ENCODE measurements around the gene DCLRE1A. TPM values are rescaled to one million over a fixed set of nuclear protein-coding genes. Genes with fewer than 3 reads are reported as not detected.
"Not testable (repeated sequence)": the region's sequence is repeated elsewhere in the genome, so short reads cannot be mapped to it uniquely, and the experiment has no call there.

The DCLRE1A gene
- total RNA-seq, 2 donors from 2014 or later, result 4.8 to 5.3 TPM

GRCh38 chr10:113819989-113820388 is 33.9 kb downstream of the DCLRE1A start:
- no peak for DNase-seq
- intact Hi-C loops (cut with DNase I), result no loop called here
- no peak for ATAC-seq

- ATAC-seq; intact Hi-C loops (cut with DNase I); DNase-seq: not testable (repeated sequence)
Observed at GRCh38 chr10:113814700-113815099, 39.2 kb downstream of the DCLRE1A start.

- DNase-seq, result no peak
- ATAC-seq, result no peak
- intact Hi-C loops (cut with DNase I), result no loop called here
Observed at GRCh38 chr10:113808168-113808567, 45.7 kb downstream of the DCLRE1A start.

DNA sequence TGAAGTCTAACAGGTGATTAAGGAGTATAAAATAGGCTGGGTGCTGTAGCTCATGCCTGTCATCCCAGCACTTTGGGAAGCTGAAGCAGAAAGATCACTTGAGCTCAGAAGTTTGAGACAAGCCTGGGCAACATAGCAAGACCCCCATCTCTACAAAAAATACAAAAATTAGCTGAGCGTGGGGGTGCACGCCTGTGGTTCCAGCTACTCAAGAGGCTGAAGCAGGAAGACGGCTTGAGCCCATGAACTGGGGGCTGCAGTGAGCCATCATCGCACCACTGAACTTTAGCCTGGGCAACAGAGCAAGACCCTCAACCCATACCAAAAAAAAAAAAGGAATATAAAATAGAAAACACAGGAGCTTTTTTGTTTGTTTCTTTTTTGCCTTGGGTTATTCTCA is 47.4 kb downstream of the DCLRE1A start:
- ATAC-seq (no peak), DNase-seq (no peak)
- intact Hi-C loops (cut with DNase I), result no loop called here

DNA sequence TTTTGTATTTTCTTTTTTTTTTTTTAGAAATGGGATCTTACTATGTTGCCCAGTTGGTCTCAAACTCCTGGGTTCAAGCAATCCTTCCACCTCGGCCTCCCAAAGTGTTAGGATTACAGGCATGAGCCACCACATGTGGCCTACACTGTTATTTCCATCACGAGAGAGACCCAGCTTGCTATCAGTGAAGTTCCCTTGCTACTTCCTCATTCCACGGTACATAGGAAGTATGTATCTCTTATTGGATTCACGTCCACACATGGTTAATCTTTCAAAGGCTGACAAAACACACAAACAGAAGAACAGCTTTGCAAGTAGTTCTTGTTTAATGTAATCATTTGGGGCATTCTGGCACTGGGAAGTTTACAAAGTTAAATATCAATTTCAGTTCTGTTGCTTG is 50.9 kb downstream of the DCLRE1A start:
- intact Hi-C loops (cut with DNase I), result no loop called here
- no peak for ATAC-seq

GRCh38 chr10:113801569-113801968 is 52.3 kb downstream of the DCLRE1A start:
- no peak for DNase-seq
- ATAC-seq, result no peak
- intact Hi-C loops (cut with DNase I), result no loop called here

More for the DNA sequence above, 50.9 kb downstream of the DCLRE1A start:
- DNase-seq, result no peak

- ATAC-seq (no peak), DNase-seq (no peak)
- intact Hi-C loops (cut with DNase I), result no loop called here
Observed at GRCh38 chr10:113791691-113792090, 62.2 kb downstream of the DCLRE1A start.

DNA sequence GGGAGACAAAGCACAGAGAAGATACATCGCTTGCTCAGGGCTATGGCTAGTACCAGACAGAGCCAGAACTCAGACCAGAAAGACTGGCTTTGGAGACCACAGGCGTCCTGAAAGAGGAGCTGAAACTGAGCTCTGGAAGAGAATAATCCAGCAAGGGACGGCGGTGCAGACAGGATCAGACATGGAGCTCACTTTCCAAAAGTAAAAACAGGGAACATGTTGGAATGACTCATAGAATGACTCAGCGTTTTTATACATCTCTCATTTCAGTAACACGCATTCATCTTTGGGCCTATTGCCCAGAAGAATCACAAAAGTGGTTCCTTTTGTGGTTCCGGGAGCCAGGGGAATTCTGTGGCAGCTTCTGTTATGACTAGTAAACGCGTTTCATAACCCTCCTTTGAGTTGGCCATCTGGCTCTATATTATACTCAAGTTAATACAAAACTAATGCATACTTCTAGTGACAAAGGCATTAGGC is 65.2 kb downstream of the DCLRE1A start:
- intact Hi-C loops (cut with DNase I), result loop anchor here in 1 of 2 donors (10.0 kb wide), 1 partner anchor 84 kb away; no protein-coding TSS in a partner anchor
- ATAC-seq, result peak; percentile 57 to 88
- DNase-seq, result peak; percentile 36

Other genes starting within 250 kb of the DCLRE1A start
- gene NRAP, start 190.0 kb downstream of the DCLRE1A start, total RNA-seq, result 100 to 1,000 TPM; 290 to 327 TPM
- gene CASP7, start 174.2 kb downstream of the DCLRE1A start, total RNA-seq, result 10 to 100 TPM; 14.3 to 18.3 TPM
- not detected for gene PLEKHS1, start 102.4 kb downstream of the DCLRE1A start, total RNA-seq
- gene NHLRC2, start 579 bp upstream of the DCLRE1A start, total RNA-seq, result 10 to 100 TPM; 55.5 to 67.5 TPM
- 10 to 100 TPM; 53.0 to 60.9 TPM for gene ADRB1, start 189.8 kb upstream of the DCLRE1A start, total RNA-seq

Measured in left cardiac atrium (tissue), 4 donors.